GM12878 (cell line): ENCODE data around the gene SYTL4.

Experiments
- CTCF ChIP-seq, 3 experiments: IDR thresholded peaks in 2 of 3; conservative IDR thresholded peaks in 1 of 3; 2 replicates each; pipeline ENCODE4 v1.5.1; 2011; ENCODE audit warnings: low read depth in 3 of 3, low read length in 3 of 3, mild to moderate bottlenecking in 3 of 3, control low read depth in 2 of 3, moderate library complexity in 2 of 3, inconsistent platforms in 1 of 3, mixed read lengths in 1 of 3; ENCODE audit not compliant: control insufficient read depth in 2 of 3, insufficient read depth in 1 of 3; ENCODE audit errors: extremely low read depth in 1 of 3
- GABPA ChIP-seq: IDR thresholded peaks from 2 replicates; pipeline ENCODE4 v1.6.1; 2014; ENCODE audit warnings: antibody characterized with exemption, low read depth, mild to moderate bottlenecking, inconsistent platforms
- PBX3 ChIP-seq: IDR thresholded peaks from 2 replicates; pipeline ENCODE4 v1.6.1; 2011; ENCODE audit warnings: mild to moderate bottlenecking, low read depth, low read length, moderate library complexity; ENCODE audit not compliant: insufficient replicate concordance
- RAD51 ChIP-seq: fragments of 450-650 bp; IDR thresholded peaks from 2 replicates; pipeline ENCODE4 v1.6.1; 2016; ENCODE audit warnings: moderate library complexity, mild to moderate bottlenecking, inconsistent platforms
- SMAD5 ChIP-seq: IDR thresholded peaks from 2 replicates; pipeline ENCODE4 v1.6.1; 2016; ENCODE audit warnings: antibody characterized with exemption, low read depth

DNA sequence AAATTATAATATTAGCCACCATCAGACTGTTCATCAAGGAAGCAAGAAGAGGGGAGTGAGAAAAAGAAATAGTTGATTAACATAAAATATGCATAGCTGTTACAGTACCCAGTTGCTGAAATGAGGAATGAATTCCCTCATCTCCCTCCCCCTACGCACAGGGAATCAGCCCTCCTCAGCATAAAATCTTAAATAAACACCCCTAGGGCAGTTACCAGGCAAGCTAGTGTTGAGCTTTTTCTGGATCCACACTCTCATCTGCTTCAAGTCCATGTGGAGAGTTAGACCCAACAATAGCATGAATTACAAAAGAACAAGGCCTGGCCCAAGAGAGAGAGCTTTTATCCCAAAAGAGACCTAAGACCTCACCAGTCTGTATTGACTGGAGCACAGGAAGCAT, 19.0 kb upstream of the SYTL4 start:
- TF ChIP-seq CTCF (IDR thresholded peaks at IDR 0.05 in 2 of 3, conservative IDR thresholded peaks at IDR 0.05 in 1 of 3; ENCODE audit: control insufficient read depth in 2 of 3, extremely low read depth in 1 of 3, insufficient read depth in 1 of 3, low read depth in 3 of 3, low read length in 3 of 3) (no peak), RAD51 (no peak), GABPA (no peak), SMAD5 (no peak), PBX3 (no peak)
